Mesendoderm (in vitro differentiated cells): ENCODE results near the gene AFF3.

Experiments used
- DNase-seq: peaks from one replicate; pipeline ENCODE4 v3.0.0; 2013
- H2AK5ac ChIP-seq: 2 replicates; pipeline ENCODE4 v1.6.1; 2013; ENCODE audit warnings: low read length, inconsistent platforms
- H2BK120ac ChIP-seq: 2 replicates; pipeline ENCODE4 v1.6.1; 2013; ENCODE audit warnings: low read depth, mild to moderate bottlenecking, low read length, moderate library complexity, mixed read lengths
- H2BK15ac ChIP-seq: replicated peaks from 2 replicates; pipeline ENCODE4 v1.6.1; 2013; ENCODE audit warnings: low read depth, mild to moderate bottlenecking, moderate library complexity
- H2BK5ac ChIP-seq: 2 replicates; pipeline ENCODE4 v1.6.1; 2013; ENCODE audit warnings: low read length, inconsistent platforms
- H3K18ac ChIP-seq: 2 replicates; pipeline ENCODE4 v1.6.1; 2013; ENCODE audit warnings: mild to moderate bottlenecking, low read length, mixed read lengths
- H3K23ac ChIP-seq: one replicate; pipeline ENCODE4 v1.6.1; 2013; ENCODE audit warnings: low read length
- H3K27ac ChIP-seq: 2 replicates; pipeline ENCODE4 v1.5.1; 2013; ENCODE audit warnings: low read depth, mild to moderate bottlenecking, inconsistent platforms, low read length, moderate library complexity
- H3K27me3 ChIP-seq: 2 replicates; pipeline ENCODE4 v1.6.1; 2013; ENCODE audit warnings: low read length, control low read depth, mild to moderate bottlenecking, inconsistent platforms; ENCODE audit not compliant: insufficient read depth, poor library complexity
- H3K36me3 ChIP-seq: 2 replicates; pipeline ENCODE4 v1.6.1; 2013; ENCODE audit warnings: low read length, inconsistent platforms; ENCODE audit not compliant: control insufficient read depth, insufficient read depth
- H3K4ac ChIP-seq: one replicate; pipeline ENCODE4 v1.6.1; 2013; ENCODE audit warnings: low read depth, mild to moderate bottlenecking, low read length, moderate library complexity
- H3K4me1 ChIP-seq: 2 replicates; pipeline ENCODE4 v1.6.1; 2013; ENCODE audit warnings: low read depth, low read length, inconsistent platforms; ENCODE audit not compliant: control insufficient read depth
- H3K4me2 ChIP-seq: 2 replicates; pipeline ENCODE4 v1.6.1; 2013; ENCODE audit warnings: low read length
- H3K4me3 ChIP-seq: 2 replicates; pipeline ENCODE4 v1.5.1; 2013; ENCODE audit warnings: mild to moderate bottlenecking, low read length
- H3K56ac ChIP-seq: one replicate; pipeline ENCODE4 v1.6.1; 2013; ENCODE audit warnings: low read length
- H3K79me1 ChIP-seq: 2 replicates; pipeline ENCODE4 v1.6.1; 2013; ENCODE audit warnings: low read length, inconsistent platforms
- H3K79me2 ChIP-seq: 2 replicates; pipeline ENCODE4 v1.6.1; 2013; ENCODE audit warnings: mild to moderate bottlenecking, low read length; ENCODE audit not compliant: control insufficient read depth, insufficient read depth
- H3K9ac ChIP-seq: 2 replicates; pipeline ENCODE4 v1.6.1; 2013; ENCODE audit warnings: low read length, inconsistent platforms
- H4K5ac ChIP-seq: one replicate; pipeline ENCODE4 v1.6.1; 2013; ENCODE audit warnings: low read length
- H4K8ac ChIP-seq: one replicate; pipeline ENCODE4 v1.6.1; 2013; ENCODE audit warnings: low read depth, mild to moderate bottlenecking, control low read depth, low read length, moderate library complexity
- WGBS: extraction: QIAGEN DNeasy Blood & Tissue Kit; methylation state at CpG from one replicate; pipeline ENCODE4 v1.1.7; 2013; ENCODE audit warnings: low lambda C conversion rate, missing lambda C conversion rate; ENCODE audit not compliant: insufficient coverage; ENCODE audit errors: extremely low coverage; 5-methylcytosine and 5-hydroxymethylcytosine counted together

The AFF3 gene

GRCh38 chr2:100185105-100185504 is 42.7 kb upstream of the AFF3 start:
- no peak overlapping the region for H2AK5ac ChIP-seq
- H3K4me3 ChIP-seq, result no peak overlapping the region
- no peaks in the 10 kb centered on the region for H3K27me3 ChIP-seq
- no peak overlapping the region for H4K5ac ChIP-seq
- H4K8ac ChIP-seq, result no peak overlapping the region
- no peaks in the 10 kb centered on the region for H3K79me2 ChIP-seq
- H3K56ac ChIP-seq, result no peak overlapping the region
- no peak for DNase-seq
- H2BK5ac ChIP-seq, result no peak overlapping the region
- H2BK120ac ChIP-seq, result no peak overlapping the region
- H3K79me1 ChIP-seq, result no peaks in the 10 kb centered on the region
- no peak overlapping the region for H3K9ac ChIP-seq
- H3K23ac ChIP-seq, result no peak overlapping the region
- no peak overlapping the region for H3K4me2 ChIP-seq
- H3K36me3 ChIP-seq, result no peaks in the 10 kb centered on the region
- no CpG with 5 or more reads among the region's 3 CpGs for WGBS
- H3K18ac ChIP-seq, result no peak overlapping the region
- H3K4ac ChIP-seq, result no peak overlapping the region
- no peak overlapping the region for H2BK15ac ChIP-seq
- H3K27ac ChIP-seq, result no peak overlapping the region
- H3K4me1 ChIP-seq, result peaks cover 4% of the 10 kb centered on the region

GRCh38 chr2:100184055-100184737 is 41.8 kb upstream of the AFF3 start:
- H2AK5ac ChIP-seq, result no peak overlapping the region
- no peak overlapping the region for H3K4me3 ChIP-seq
- H3K4me1 ChIP-seq, result peaks cover 4% of the 10 kb centered on the region
- H3K79me1 ChIP-seq, result no peaks in the 10 kb centered on the region
- no peak overlapping the region for H3K56ac ChIP-seq
- H3K4me2 ChIP-seq, result no peak overlapping the region
- no peak overlapping the region for H2BK120ac ChIP-seq
- no peak overlapping the region for H2BK15ac ChIP-seq
- no peak overlapping the region for H4K8ac ChIP-seq
- H4K5ac ChIP-seq, result no peak overlapping the region
- H3K4ac ChIP-seq, result no peak overlapping the region
- H2BK5ac ChIP-seq, result no peak overlapping the region
- no peak overlapping the region for H3K23ac ChIP-seq
- H3K27me3 ChIP-seq, result no peaks in the 10 kb centered on the region
- H3K9ac ChIP-seq, result no peak overlapping the region
- H3K27ac ChIP-seq, result no peak overlapping the region
- no peak overlapping the region for H3K18ac ChIP-seq
- no CpG with 5 or more reads among the region's 4 CpGs for whole genome bisulfite sequencing
- H3K36me3 ChIP-seq, result no peaks in the 10 kb centered on the region
- no peak for DNase-seq
- no peaks in the 10 kb centered on the region for H3K79me2 ChIP-seq

- Histone ChIP-seq H3K4me1 (peaks cover 4% of the 10 kb centered on the region), H3K4ac (no peak overlapping the region), H3K4me2 (no peak overlapping the region), H3K79me1 (no peaks in the 10 kb centered on the region), H4K8ac (no peak overlapping the region), H3K4me3 (no peak overlapping the region), H2BK15ac (no peak overlapping the region), H2BK120ac (no peak overlapping the region), H4K5ac (no peak overlapping the region), H3K56ac (no peak overlapping the region), H3K23ac (no peak overlapping the region), H3K18ac (peak overlapping the region; percentile 34), H2AK5ac (no peak overlapping the region), H3K27ac (no peak overlapping the region), H3K9ac (no peak overlapping the region), H2BK5ac (no peak overlapping the region), H3K79me2 (no peaks in the 10 kb centered on the region), H3K27me3 (no peaks in the 10 kb centered on the region), H3K36me3 (no peaks in the 10 kb centered on the region)
- DNase-seq, result peak; percentile 65
- no CpG with 5 or more reads among the region's 21 CpGs for WGBS
Observed at GRCh38 chr2:100182494-100183361, 40.3 kb upstream of the AFF3 start.

GRCh38 chr2:100180503-100180902 is 38.1 kb upstream of the AFF3 start:
- Histone ChIP-seq H2AK5ac (no peak overlapping the region), H2BK15ac (no peak overlapping the region), H3K27ac (no peak overlapping the region), H3K56ac (no peak overlapping the region), H3K4ac (no peak overlapping the region), H2BK120ac (no peak overlapping the region), H3K79me1 (no peaks in the 10 kb centered on the region), H3K23ac (no peak overlapping the region), H3K4me2 (no peak overlapping the region), H3K27me3 (no peaks in the 10 kb centered on the region), H3K4me1 (peaks cover 4% of the 10 kb centered on the region), H2BK5ac (no peak overlapping the region), H3K4me3 (no peak overlapping the region), H3K9ac (no peak overlapping the region), H4K8ac (no peak overlapping the region), H3K79me2 (no peaks in the 10 kb centered on the region), H3K36me3 (no peaks in the 10 kb centered on the region), H4K5ac (no peak overlapping the region), H3K18ac (no peak overlapping the region)
- DNase-seq, result no peak
- WGBS, result no CpG with 5 or more reads among the region's 5 CpGs

GRCh38 chr2:100179806-100180205 is 37.4 kb upstream of the AFF3 start:
- Histone ChIP-seq H4K5ac (no peak overlapping the region), H2AK5ac (no peak overlapping the region), H3K36me3 (no peaks in the 10 kb centered on the region), H3K18ac (no peak overlapping the region), H3K79me1 (no peaks in the 10 kb centered on the region), H3K4me2 (no peak overlapping the region), H3K4ac (no peak overlapping the region), H2BK120ac (no peak overlapping the region), H4K8ac (no peak overlapping the region), H3K4me1 (peaks cover 4% of the 10 kb centered on the region), H3K27ac (no peak overlapping the region), H3K4me3 (no peak overlapping the region), H2BK15ac (no peak overlapping the region), H3K56ac (no peak overlapping the region), H3K9ac (no peak overlapping the region), H3K27me3 (no peaks in the 10 kb centered on the region), H3K79me2 (no peaks in the 10 kb centered on the region), H3K23ac (no peak overlapping the region), H2BK5ac (no peak overlapping the region)
- no peak for DNase-seq
- no CpG with 5 or more reads among the region's 2 CpGs for WGBS
